RWPE1 (cell line): ENCODE data around the gene HIVEP2.

Source experiments
- CTCF ChIA-PET: fragments of 350-600 bp; sonication (Branson Sonifier 250); formaldehyde crosslinking; extraction: SDS; loops from one replicate; lab custom pipeline; 2021; lab: Yijun Ruan, JAX
- POLR2A ChIA-PET: fragments of 400-600 bp; formaldehyde crosslinking; extraction: SDS; loops from one replicate; lab custom pipeline; 2020; ENCODE audit warnings: antibody characterized with exemption; ENCODE audit not compliant: low non-redundant PET; lab: Yijun Ruan, JAX
- DNase-seq: peaks from one replicate; pipeline ENCODE4 v3.0.0; 2012; ENCODE audit warnings: low spot score
- H3K27ac ChIP-seq: fragments of 450-650 bp; 2 replicates; pipeline ENCODE4 v1.5.1; 2017
- CTCF ChIP-seq: fragments of 450-650 bp; conservative IDR thresholded peaks from 2 replicates; pipeline ENCODE4 v1.5.1; 2017; ENCODE audit warnings: low read depth, mild to moderate bottlenecking

HIVEP2 gene

GRCh38 chr6:142825760-142826159 lies 119.2 kb downstream of the HIVEP2 start:
- POLR2A ChIA-PET, result no interaction called here
- no peak for DNase-seq
- no peak for TF ChIP-seq CTCF
- no peak overlapping the region for H3K27ac ChIP-seq
- CTCF ChIA-PET, result interaction anchor here (0.6 kb wide), 2 partner anchors 128 to 612 kb away, joined by 3 to 4 read pairs; no protein-coding TSS in a partner anchor

GRCh38 chr6:142824426-142824825 lies 120.5 kb downstream of the HIVEP2 start:
- H3K27ac ChIP-seq, result no peak overlapping the region
- POLR2A ChIA-PET, result no interaction called here
- CTCF ChIA-PET, result no interaction called here
- DNase-seq, result no peak
- TF ChIP-seq CTCF, result no peak

- DNase-seq, result no peak
- ChIA-PET CTCF (no interaction called here), POLR2A (no interaction called here)
- TF ChIP-seq CTCF, result no peak
- H3K27ac ChIP-seq, result no peak overlapping the region
These were observed 121.6 kb downstream of the HIVEP2 start for GRCh38 chr6:142823256-142823902.

GRCh38 chr6:142822842-142823241 lies 122.1 kb downstream of the HIVEP2 start:
- no peak for TF ChIP-seq CTCF
- ChIA-PET CTCF (interaction anchor here (0.7 kb wide), 1 partner anchor 54 kb away, joined by 3 read pairs; no protein-coding TSS in a partner anchor), POLR2A (no interaction called here)
- no peak for DNase-seq
- no peak overlapping the region for H3K27ac ChIP-seq

- CTCF ChIA-PET, result interaction anchor here (0.7 kb wide), 1 partner anchor 55 kb away, joined by 3 read pairs; no protein-coding TSS in a partner anchor
- POLR2A ChIA-PET, result no interaction called here
- no peak overlapping the region for H3K27ac ChIP-seq
- DNase-seq, result no peak
- no peak for TF ChIP-seq CTCF
These were observed 122.6 kb downstream of the HIVEP2 start for GRCh38 chr6:142822383-142822782.

- TF ChIP-seq CTCF, result no peak
- no peak for DNase-seq
- no peak overlapping the region for H3K27ac ChIP-seq
- POLR2A ChIA-PET, result no interaction called here
- CTCF ChIA-PET, result no interaction called here
These were observed 123.1 kb downstream of the HIVEP2 start for GRCh38 chr6:142821860-142822259.
